ENCODE results near the gene HKDC1.

DNA sequence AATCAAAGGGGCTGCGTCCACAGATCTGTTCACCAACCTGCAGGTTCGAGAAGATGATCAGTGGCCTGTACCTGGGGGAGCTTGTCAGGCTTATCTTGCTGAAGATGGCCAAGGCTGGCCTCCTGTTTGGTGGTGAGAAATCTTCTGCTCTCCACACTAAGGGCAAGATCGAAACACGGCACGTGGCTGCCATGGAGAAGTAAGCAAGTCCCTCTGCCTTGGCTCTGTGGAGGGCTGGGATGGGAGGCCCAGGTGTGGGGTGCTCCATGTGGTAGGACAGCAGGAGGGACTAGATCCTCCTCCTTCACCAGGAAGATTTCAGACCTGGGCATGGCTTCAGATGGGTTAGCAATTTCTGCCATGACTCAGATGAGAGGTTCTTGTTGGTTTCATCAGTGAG is 25.9 kb downstream of the HKDC1 start:
- TF ChIP-seq TSHZ2 (CRISPR knock-in tag; IDR thresholded peaks at IDR 0.05) (no peak), ZFP30 (CRISPR knock-in tag; IDR thresholded peaks at IDR 0.05) (no peak), PPARA (CRISPR knock-in tag; IDR thresholded peaks at IDR 0.05; ENCODE audit: borderline replicate concordance) (no peak), ZFP3 (CRISPR knock-in tag; IDR thresholded peaks at IDR 0.05) (no peak), ARNTL (CRISPR knock-in tag; IDR thresholded peaks at IDR 0.05; ENCODE audit: borderline replicate concordance, low read depth) (no peak), POU6F1 (CRISPR knock-in tag; IDR thresholded peaks at IDR 0.05; ENCODE audit: borderline replicate concordance, low read depth) (no peak), CREB5 (CRISPR knock-in tag; IDR thresholded peaks at IDR 0.05; ENCODE audit: low read depth) (no peak), RARB (CRISPR knock-in tag; IDR thresholded peaks at IDR 0.05) (no peak), ZNF8 (CRISPR knock-in tag; IDR thresholded peaks at IDR 0.05) (no peak), SNAI2 (CRISPR knock-in tag; IDR thresholded peaks at IDR 0.05) (no peak), OSR1 (CRISPR knock-in tag; IDR thresholded peaks at IDR 0.05) (no peak), TCF4 (CRISPR knock-in tag; IDR thresholded peaks at IDR 0.05; ENCODE audit: borderline replicate concordance) (no peak)
- TF ChIP-seq, protein P1, sequence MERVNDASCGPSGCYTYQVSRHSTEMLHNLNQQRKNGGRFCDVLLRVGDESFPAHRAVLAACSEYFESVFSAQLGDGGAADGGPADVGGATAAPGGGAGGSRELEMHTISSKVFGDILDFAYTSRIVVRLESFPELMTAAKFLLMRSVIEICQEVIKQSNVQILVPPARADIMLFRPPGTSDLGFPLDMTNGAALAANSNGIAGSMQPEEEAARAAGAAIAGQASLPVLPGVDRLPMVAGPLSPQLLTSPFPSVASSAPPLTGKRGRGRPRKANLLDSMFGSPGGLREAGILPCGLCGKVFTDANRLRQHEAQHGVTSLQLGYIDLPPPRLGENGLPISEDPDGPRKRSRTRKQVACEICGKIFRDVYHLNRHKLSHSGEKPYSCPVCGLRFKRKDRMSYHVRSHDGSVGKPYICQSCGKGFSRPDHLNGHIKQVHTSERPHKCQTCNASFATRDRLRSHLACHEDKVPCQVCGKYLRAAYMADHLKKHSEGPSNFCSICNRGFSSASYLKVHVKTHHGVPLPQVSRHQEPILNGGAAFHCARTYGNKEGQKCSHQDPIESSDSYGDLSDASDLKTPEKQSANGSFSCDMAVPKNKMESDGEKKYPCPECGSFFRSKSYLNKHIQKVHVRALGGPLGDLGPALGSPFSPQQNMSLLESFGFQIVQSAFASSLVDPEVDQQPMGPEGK (CRISPR knock-in tag; IDR thresholded peaks at IDR 0.05; ENCODE audit: borderline replicate concordance): no peak
